SK-N-SH (cell line): Measurements from ENCODE around the gene HRH2. TPM values are rescaled to one million over a fixed set of nuclear protein-coding genes. Genes with fewer than 3 reads are reported as not detected.

Experiments
- CTCF ChIA-PET: fragments of 300-600, 350-600 bp; formaldehyde crosslinking; extraction: SDS; loops from one replicate; lab custom pipeline; 2021; lab: Yijun Ruan, JAX
- POLR2A ChIA-PET: fragments of 350-600 bp; sonication (Branson Sonifier 250); formaldehyde crosslinking; extraction: SDS; loops from one replicate; lab custom pipeline; 2020; ENCODE audit warnings: antibody characterized with exemption, inconsistent platforms; lab: Yijun Ruan, JAX
- DNase-seq: peaks from one replicate; pipeline ENCODE4 v3.0.0; 2012
- H2AFZ ChIP-seq: fragments of 200-600 bp; sonication (generic); 2 replicates; pipeline ENCODE4 v1.8.1; 2016; ENCODE audit warnings: antibody characterized with exemption, mild to moderate bottlenecking, low read depth
- H3F3A ChIP-seq: fragments of 200-600 bp; sonication (generic); replicated peaks from 2 replicates; pipeline ENCODE3; 2016; ENCODE audit warnings: antibody characterized with exemption, mild to moderate bottlenecking; ENCODE audit not compliant: insufficient read depth
- H3K27ac ChIP-seq, 2 experiments: fragments of 200-500 bp in 1 of 2; fragments of 200-600 bp in 1 of 2; sonication (Bioruptor generic) in 1 of 2; sonication (generic), shearing (Covaris generic) in 1 of 2; 2 replicates each; pipeline versions ENCODE4 v1.5.1 to v1.6.1; 2014 to 2016; ENCODE audit warnings: low read depth in 2 of 2, inconsistent platforms in 1 of 2, low read length in 1 of 2, mild to moderate bottlenecking in 1 of 2, mixed read lengths in 1 of 2
- H3K27me3 ChIP-seq: fragments of 200-600 bp; sonication (generic), shearing (Covaris generic); 2 replicates; pipeline ENCODE4 v1.6.1; 2016; ENCODE audit warnings: mixed run types; ENCODE audit not compliant: insufficient read depth
- H3K36me3 ChIP-seq, 2 experiments: fragments of 200-500 bp in 1 of 2; fragments of 200-600 bp in 1 of 2; sonication (Bioruptor generic) in 1 of 2; sonication (generic) in 1 of 2; replicated peaks in 1 of 2; 2 replicates each; pipeline versions ENCODE3 to v1.5.1; 2014 to 2016; ENCODE audit warnings: low read length in 1 of 2, mild to moderate bottlenecking in 1 of 2; ENCODE audit not compliant: insufficient read depth in 2 of 2, control insufficient read depth in 1 of 2
- H3K4me1 ChIP-seq, 2 experiments: fragments of 200-500 bp in 1 of 2; fragments of 200-600 bp in 1 of 2; sonication (Bioruptor generic) in 1 of 2; sonication (generic), shearing (Covaris generic) in 1 of 2; 2 replicates each; pipeline versions ENCODE4 v1.5.1 to v1.6.1; 2014 to 2016; ENCODE audit warnings: low read depth in 1 of 2, low read length in 1 of 2, mixed run types in 1 of 2; ENCODE audit not compliant: insufficient read depth in 2 of 2, control insufficient read depth in 1 of 2
- H3K4me2 ChIP-seq: fragments of 200-600 bp; sonication (generic), shearing (Covaris generic); 2 replicates; pipeline ENCODE4 v1.6.1; 2017; ENCODE audit warnings: mixed run types
- H3K4me3 ChIP-seq, 2 experiments: fragments of 200-500 bp in 1 of 2; fragments of 200-600 bp in 1 of 2; sonication (Bioruptor generic) in 1 of 2; sonication (generic), shearing (Covaris generic) in 1 of 2; 2 replicates each; pipeline versions ENCODE4 v1.5.1 to v1.8.1; 2014 to 2016; ENCODE audit warnings: low read depth in 2 of 2, inconsistent platforms in 1 of 2, low read length in 1 of 2, mild to moderate bottlenecking in 1 of 2, mixed read lengths in 1 of 2, moderate library complexity in 1 of 2
- H3K79me2 ChIP-seq: fragments of 200-600 bp; sonication (generic); 2 replicates; pipeline ENCODE4 v1.8.1; 2017; ENCODE audit warnings: mild to moderate bottlenecking; ENCODE audit not compliant: insufficient read depth
- H3K9ac ChIP-seq: fragments of 200-600 bp; sonication (generic); 2 replicates; pipeline ENCODE4 v1.6.1; 2017; ENCODE audit warnings: mixed run types
- H3K9me2 ChIP-seq: fragments of 200-600 bp; sonication (generic); 2 replicates; pipeline ENCODE4 v1.6.1; 2017; ENCODE audit warnings: mixed run types
- H3K9me3 ChIP-seq: fragments of 200-600 bp; sonication (generic); 2 replicates; pipeline ENCODE4 v1.6.1; 2017; ENCODE audit warnings: mixed run types, mild to moderate bottlenecking, moderate library complexity
- H4K20me1 ChIP-seq: fragments of 200-600 bp; sonication (generic); 2 replicates; pipeline ENCODE4 v1.6.1; 2017; ENCODE audit warnings: mild to moderate bottlenecking, mixed run types; ENCODE audit not compliant: insufficient read depth
- CHD2 ChIP-seq: fragments of 150-350 bp; IDR thresholded peaks from 2 replicates; pipeline ENCODE4 v1.6.1; 2018; ENCODE audit warnings: low read length; ENCODE audit not compliant: partially characterized antibody
- FOXM1 ChIP-seq: IDR thresholded peaks from 2 replicates; pipeline ENCODE4 v1.4.0; 2012; ENCODE audit warnings: low read depth, mild to moderate bottlenecking
- GABPA ChIP-seq: IDR thresholded peaks from 2 replicates; pipeline ENCODE4 v1.4.0; 2012; ENCODE audit warnings: low read depth, mild to moderate bottlenecking
- MEF2A ChIP-seq: IDR thresholded peaks from 2 replicates; pipeline ENCODE4 v1.4.0; 2012; ENCODE audit warnings: low read depth, borderline replicate concordance
- MXI1 ChIP-seq: IDR thresholded peaks from 2 replicates; pipeline ENCODE4 v1.6.1; 2012; ENCODE audit warnings: mild to moderate bottlenecking, low read depth, low read length, improper control_type of control experiment
- SIN3A ChIP-seq: IDR thresholded peaks from 2 replicates; pipeline ENCODE4 v1.6.1; 2012; ENCODE audit warnings: low read depth, mild to moderate bottlenecking, low read length, moderate library complexity, borderline replicate concordance
- TEAD4 ChIP-seq: IDR thresholded peaks from 2 replicates; pipeline ENCODE4 v1.4.0; 2012; ENCODE audit warnings: mild to moderate bottlenecking, borderline replicate concordance; ENCODE audit not compliant: insufficient read depth
- WGBS: methylation state at CpG from one replicate; pipeline ENCODE4 v1.1.6; 2017; ENCODE audit warnings: low lambda C conversion rate; 5-methylcytosine and 5-hydroxymethylcytosine counted together
- polyA plus RNA-seq, 3 experiments: library from polyadenylated mRNA; depleted of rRNA; stranded (reverse); fragments of >200 nt; gene quantifications; 2 replicates each; pipeline ENCODE4 v1.2.3, GENCODE V29; 2012
- TF ChIP-seq, protein P1 (sequence below): IDR thresholded peaks from 2 replicates; pipeline ENCODE4; 2012
- TF ChIP-seq, protein P2 (sequence below): fragments of 200-600 bp; sonication (generic); IDR thresholded peaks from 2 replicates; pipeline ENCODE4 v1.6.1; 2017; ENCODE audit warnings: antibody characterized with exemption, mild to moderate bottlenecking, moderate library complexity
- TF ChIP-seq, protein P3 (sequence below): IDR thresholded peaks from 2 replicates; pipeline ENCODE4 v1.6.1; 2012; ENCODE audit warnings: mild to moderate bottlenecking, low read depth, low read length, moderate library complexity
- TF ChIP-seq, protein P4 (sequence below): IDR thresholded peaks from 2 replicates; pipeline ENCODE4 v1.4.0; 2012; ENCODE audit warnings: low read depth, borderline replicate concordance

Gene HRH2
- polyA plus RNA-seq, 1 of the 3 experiments (the other 2 are of a cell fraction): 0.08 TPM

DNA sequence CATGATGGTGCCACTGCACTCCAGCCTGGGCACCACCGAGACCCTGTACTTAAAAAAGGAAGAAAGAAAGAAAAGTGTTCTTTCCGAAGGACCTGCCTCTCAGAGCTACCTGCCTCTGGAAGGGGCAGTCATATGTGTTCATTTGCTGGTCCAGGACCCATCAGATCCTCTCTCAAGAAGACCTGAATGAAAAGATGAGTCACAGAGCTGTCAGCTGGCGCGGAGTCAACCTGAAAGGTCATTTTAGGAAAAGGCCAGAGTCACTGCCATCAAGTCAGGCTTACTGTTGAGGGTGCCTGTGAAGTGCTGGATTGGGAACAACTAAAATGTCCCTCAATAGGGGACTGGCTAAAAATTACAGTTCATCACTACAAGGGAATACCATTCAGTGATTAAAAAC, 14.9 kb upstream of the HRH2 start:
- no peaks in the 10 kb centered on the region for H3K79me2 ChIP-seq
- no peak overlapping the region for H3K4me2 ChIP-seq
- no peak overlapping the region for H3K27ac ChIP-seq
- H3K4me3 ChIP-seq: no peak overlapping the region
- TF ChIP-seq, protein P1, sequence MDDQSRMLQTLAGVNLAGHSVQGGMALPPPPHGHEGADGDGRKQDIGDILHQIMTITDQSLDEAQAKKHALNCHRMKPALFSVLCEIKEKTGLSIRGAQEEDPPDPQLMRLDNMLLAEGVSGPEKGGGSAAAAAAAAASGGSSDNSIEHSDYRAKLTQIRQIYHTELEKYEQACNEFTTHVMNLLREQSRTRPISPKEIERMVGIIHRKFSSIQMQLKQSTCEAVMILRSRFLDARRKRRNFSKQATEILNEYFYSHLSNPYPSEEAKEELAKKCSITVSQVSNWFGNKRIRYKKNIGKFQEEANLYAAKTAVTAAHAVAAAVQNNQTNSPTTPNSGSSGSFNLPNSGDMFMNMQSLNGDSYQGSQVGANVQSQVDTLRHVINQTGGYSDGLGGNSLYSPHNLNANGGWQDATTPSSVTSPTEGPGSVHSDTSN: no peak
- TF ChIP-seq FOXM1 (no peak), MXI1 (no peak), GABPA (no peak), CHD2 (no peak), TEAD4 (no peak), MEF2A (no peak), SIN3A (no peak)
- TF ChIP-seq, protein P2, sequence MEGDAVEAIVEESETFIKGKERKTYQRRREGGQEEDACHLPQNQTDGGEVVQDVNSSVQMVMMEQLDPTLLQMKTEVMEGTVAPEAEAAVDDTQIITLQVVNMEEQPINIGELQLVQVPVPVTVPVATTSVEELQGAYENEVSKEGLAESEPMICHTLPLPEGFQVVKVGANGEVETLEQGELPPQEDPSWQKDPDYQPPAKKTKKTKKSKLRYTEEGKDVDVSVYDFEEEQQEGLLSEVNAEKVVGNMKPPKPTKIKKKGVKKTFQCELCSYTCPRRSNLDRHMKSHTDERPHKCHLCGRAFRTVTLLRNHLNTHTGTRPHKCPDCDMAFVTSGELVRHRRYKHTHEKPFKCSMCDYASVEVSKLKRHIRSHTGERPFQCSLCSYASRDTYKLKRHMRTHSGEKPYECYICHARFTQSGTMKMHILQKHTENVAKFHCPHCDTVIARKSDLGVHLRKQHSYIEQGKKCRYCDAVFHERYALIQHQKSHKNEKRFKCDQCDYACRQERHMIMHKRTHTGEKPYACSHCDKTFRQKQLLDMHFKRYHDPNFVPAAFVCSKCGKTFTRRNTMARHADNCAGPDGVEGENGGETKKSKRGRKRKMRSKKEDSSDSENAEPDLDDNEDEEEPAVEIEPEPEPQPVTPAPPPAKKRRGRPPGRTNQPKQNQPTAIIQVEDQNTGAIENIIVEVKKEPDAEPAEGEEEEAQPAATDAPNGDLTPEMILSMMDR: no peak
- TF ChIP-seq, protein P3, sequence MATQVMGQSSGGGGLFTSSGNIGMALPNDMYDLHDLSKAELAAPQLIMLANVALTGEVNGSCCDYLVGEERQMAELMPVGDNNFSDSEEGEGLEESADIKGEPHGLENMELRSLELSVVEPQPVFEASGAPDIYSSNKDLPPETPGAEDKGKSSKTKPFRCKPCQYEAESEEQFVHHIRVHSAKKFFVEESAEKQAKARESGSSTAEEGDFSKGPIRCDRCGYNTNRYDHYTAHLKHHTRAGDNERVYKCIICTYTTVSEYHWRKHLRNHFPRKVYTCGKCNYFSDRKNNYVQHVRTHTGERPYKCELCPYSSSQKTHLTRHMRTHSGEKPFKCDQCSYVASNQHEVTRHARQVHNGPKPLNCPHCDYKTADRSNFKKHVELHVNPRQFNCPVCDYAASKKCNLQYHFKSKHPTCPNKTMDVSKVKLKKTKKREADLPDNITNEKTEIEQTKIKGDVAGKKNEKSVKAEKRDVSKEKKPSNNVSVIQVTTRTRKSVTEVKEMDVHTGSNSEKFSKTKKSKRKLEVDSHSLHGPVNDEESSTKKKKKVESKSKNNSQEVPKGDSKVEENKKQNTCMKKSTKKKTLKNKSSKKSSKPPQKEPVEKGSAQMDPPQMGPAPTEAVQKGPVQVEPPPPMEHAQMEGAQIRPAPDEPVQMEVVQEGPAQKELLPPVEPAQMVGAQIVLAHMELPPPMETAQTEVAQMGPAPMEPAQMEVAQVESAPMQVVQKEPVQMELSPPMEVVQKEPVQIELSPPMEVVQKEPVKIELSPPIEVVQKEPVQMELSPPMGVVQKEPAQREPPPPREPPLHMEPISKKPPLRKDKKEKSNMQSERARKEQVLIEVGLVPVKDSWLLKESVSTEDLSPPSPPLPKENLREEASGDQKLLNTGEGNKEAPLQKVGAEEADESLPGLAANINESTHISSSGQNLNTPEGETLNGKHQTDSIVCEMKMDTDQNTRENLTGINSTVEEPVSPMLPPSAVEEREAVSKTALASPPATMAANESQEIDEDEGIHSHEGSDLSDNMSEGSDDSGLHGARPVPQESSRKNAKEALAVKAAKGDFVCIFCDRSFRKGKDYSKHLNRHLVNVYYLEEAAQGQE: no peak
- TF ChIP-seq, protein P4, sequence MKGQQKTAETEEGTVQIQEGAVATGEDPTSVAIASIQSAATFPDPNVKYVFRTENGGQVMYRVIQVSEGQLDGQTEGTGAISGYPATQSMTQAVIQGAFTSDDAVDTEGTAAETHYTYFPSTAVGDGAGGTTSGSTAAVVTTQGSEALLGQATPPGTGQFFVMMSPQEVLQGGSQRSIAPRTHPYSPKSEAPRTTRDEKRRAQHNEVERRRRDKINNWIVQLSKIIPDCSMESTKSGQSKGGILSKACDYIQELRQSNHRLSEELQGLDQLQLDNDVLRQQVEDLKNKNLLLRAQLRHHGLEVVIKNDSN: no peak
- TF ChIP-seq, all 33 proteins: peak for 0
- H2AFZ ChIP-seq: no peak overlapping the region
- no peaks in the 10 kb centered on the region for H3K36me3 ChIP-seq
- CTCF ChIA-PET: interaction anchor here (2.0 kb wide), 1 partner anchor 109 kb away, joined by 8 read pairs; no protein-coding TSS in a partner anchor
- DNase-seq: no peak
- POLR2A ChIA-PET: no interaction called here
- 30% methylated on average over 4 of the region's 4 CpGs for WGBS
- H3K27me3 ChIP-seq: no peaks in the 10 kb centered on the region
- no peaks in the 10 kb centered on the region for H3F3A ChIP-seq
- no peaks in the 10 kb centered on the region; a peak in 1 of 4 replicates for H3K4me1 ChIP-seq
- H4K20me1 ChIP-seq: no peaks in the 10 kb centered on the region
- no peaks in the 10 kb centered on the region for H3K9me3 ChIP-seq
- no peaks in the 10 kb centered on the region for H3K9me2 ChIP-seq
- no peak overlapping the region for H3K9ac ChIP-seq
